Panc1 (cell line): Measurements from ENCODE around the gene GUCY1A1. TPM values are rescaled to one million over a fixed set of nuclear protein-coding genes. Genes with fewer than 3 reads are reported as not detected.

ENCODE experiments used
- ATAC-seq: fragments of 200-7000 bp; cut with Tn5 transposase; 2 replicates; pipeline ENCODE4 v1.9.1; 2020; ENCODE audit warnings: mild to moderate bottlenecking, moderate library complexity
- BruUV-seq: library from RNA; stranded (reverse); fragments of 400-500 nt; replicated peaks from 2 replicates; lab custom pipeline; 2021; lab: Mats Ljungman, UMichigan
- CTCF ChIA-PET: fragments of 300-600 bp; sonication (Branson Sonifier 250); formaldehyde crosslinking; loops from one replicate; lab custom pipeline; 2022; ENCODE audit warnings: antibody characterized with exemption; lab: Charles Lee
- POLR2A ChIA-PET: fragments of 300-600 bp; sonication (Branson Sonifier 250); formaldehyde crosslinking; loops from one replicate; lab custom pipeline; 2022; ENCODE audit warnings: antibody characterized with exemption; lab: Charles Lee
- DNase-seq: peaks from one replicate; pipeline ENCODE4 v3.0.0-alpha.2; 2010; ENCODE audit warnings: low read depth, low spot score
- H3K27ac ChIP-seq: 2 replicates; pipeline ENCODE4 v1.5.1; 2011; ENCODE audit warnings: mild to moderate bottlenecking, low read length, inconsistent platforms
- H3K27me3 ChIP-seq: fragments of 200-500 bp; sonication (Bioruptor generic); 2 replicates; pipeline ENCODE4 v1.6.0; 2014; ENCODE audit warnings: low read length, inconsistent platforms; ENCODE audit not compliant: control insufficient read depth, insufficient read depth
- H3K36me3 ChIP-seq: fragments of 200-500 bp; sonication (Bioruptor generic); 2 replicates; pipeline ENCODE4 v1.5.1; 2014; ENCODE audit warnings: inconsistent platforms, mild to moderate bottlenecking, low read length, moderate library complexity; ENCODE audit not compliant: control insufficient read depth, insufficient read depth
- H3K4me1 ChIP-seq: 2 replicates; pipeline ENCODE4 v1.5.1; 2011; ENCODE audit warnings: inconsistent platforms, mild to moderate bottlenecking, low read length, moderate library complexity; ENCODE audit not compliant: control insufficient read depth, insufficient read depth
- H3K4me3 ChIP-seq, 2 experiments: 2 replicates each; pipeline ENCODE4 v1.5.1; 2011 to 2012; ENCODE audit warnings: low read depth in 2 of 2, low read length in 2 of 2, mild to moderate bottlenecking in 2 of 2, inconsistent platforms in 1 of 2, moderate library complexity in 1 of 2
- H3K9me3 ChIP-seq: fragments of 200-500 bp; sonication (Bioruptor generic); 2 replicates; pipeline ENCODE4 v1.5.1; 2014; ENCODE audit warnings: low read depth, mild to moderate bottlenecking, inconsistent platforms, low read length, moderate library complexity; ENCODE audit not compliant: control insufficient read depth, insufficient read depth
- POLR2AphosphoS5 ChIP-seq: IDR thresholded peaks from 2 replicates; pipeline ENCODE4 v1.6.1; 2012; ENCODE audit warnings: mild to moderate bottlenecking, low read depth, low read length, moderate library complexity
- SIN3A ChIP-seq: IDR thresholded peaks from 2 replicates; pipeline ENCODE4 v1.6.1; 2012; ENCODE audit warnings: low read depth, mild to moderate bottlenecking, low read length, moderate library complexity, borderline replicate concordance; ENCODE audit not compliant: insufficient read depth
- TCF7L2 ChIP-seq: IDR thresholded peaks from 2 replicates; pipeline ENCODE4 v1.6.1; 2011; ENCODE audit warnings: mild to moderate bottlenecking, low read depth, low read length, inconsistent platforms
- in situ Hi-C: cut with HindIII; loops from 2 replicates; pipeline ENCODE4 v1.10.0; 2016; ENCODE audit warnings: low sequenced_read_pairs, low pct_unique_long_range_greater_than_20kb
- intact Hi-C: fragments of 100-400 bp; cut with micrococcal nuclease; formaldehyde crosslinking; loops from one replicate; pipeline ENCODE4 v1.10.0; 2022; ENCODE audit not compliant: unreplicated experiment
- total RNA-seq: library from RNA; stranded (reverse); gene quantifications from one replicate; pipeline ENCODE4 v1.2.1, GENCODE V29; 2021; ENCODE audit not compliant: unreplicated experiment
- TF ChIP-seq, protein P1 (sequence below), 2 experiments: IDR thresholded peaks; 2 replicates each; pipeline ENCODE4 v1.6.1; 2011 to 2012; ENCODE audit warnings: low read depth in 2 of 2, control low read depth in 1 of 2, low read length in 1 of 2, mild to moderate bottlenecking in 1 of 2, moderate library complexity in 1 of 2; ENCODE audit not compliant: insufficient read depth in 1 of 2
- TF ChIP-seq, protein P2 (sequence below): fragments of 450-650 bp; IDR thresholded peaks from 2 replicates; pipeline ENCODE4 v1.5.1; 2017; ENCODE audit warnings: mild to moderate bottlenecking

GUCY1A1 gene
- total RNA-seq, 1 experiment from 2014 or later: 0.57 TPM

- CTCF ChIA-PET: no interaction called here
Measured at GRCh38 chr4:155761916-155762315, 95.3 kb downstream of the GUCY1A1 start.

GRCh38 chr4:155762334-155762733, 95.7 kb downstream of the GUCY1A1 start:
- BruUV-seq: no TSS peak
- H3K4me1 ChIP-seq: no peaks in the 10 kb centered on the region
- H3K27me3 ChIP-seq: no peaks in the 10 kb centered on the region
- CTCF ChIA-PET: no interaction called here
- TF ChIP-seq TCF7L2: no peak
- TF ChIP-seq, protein P1, sequence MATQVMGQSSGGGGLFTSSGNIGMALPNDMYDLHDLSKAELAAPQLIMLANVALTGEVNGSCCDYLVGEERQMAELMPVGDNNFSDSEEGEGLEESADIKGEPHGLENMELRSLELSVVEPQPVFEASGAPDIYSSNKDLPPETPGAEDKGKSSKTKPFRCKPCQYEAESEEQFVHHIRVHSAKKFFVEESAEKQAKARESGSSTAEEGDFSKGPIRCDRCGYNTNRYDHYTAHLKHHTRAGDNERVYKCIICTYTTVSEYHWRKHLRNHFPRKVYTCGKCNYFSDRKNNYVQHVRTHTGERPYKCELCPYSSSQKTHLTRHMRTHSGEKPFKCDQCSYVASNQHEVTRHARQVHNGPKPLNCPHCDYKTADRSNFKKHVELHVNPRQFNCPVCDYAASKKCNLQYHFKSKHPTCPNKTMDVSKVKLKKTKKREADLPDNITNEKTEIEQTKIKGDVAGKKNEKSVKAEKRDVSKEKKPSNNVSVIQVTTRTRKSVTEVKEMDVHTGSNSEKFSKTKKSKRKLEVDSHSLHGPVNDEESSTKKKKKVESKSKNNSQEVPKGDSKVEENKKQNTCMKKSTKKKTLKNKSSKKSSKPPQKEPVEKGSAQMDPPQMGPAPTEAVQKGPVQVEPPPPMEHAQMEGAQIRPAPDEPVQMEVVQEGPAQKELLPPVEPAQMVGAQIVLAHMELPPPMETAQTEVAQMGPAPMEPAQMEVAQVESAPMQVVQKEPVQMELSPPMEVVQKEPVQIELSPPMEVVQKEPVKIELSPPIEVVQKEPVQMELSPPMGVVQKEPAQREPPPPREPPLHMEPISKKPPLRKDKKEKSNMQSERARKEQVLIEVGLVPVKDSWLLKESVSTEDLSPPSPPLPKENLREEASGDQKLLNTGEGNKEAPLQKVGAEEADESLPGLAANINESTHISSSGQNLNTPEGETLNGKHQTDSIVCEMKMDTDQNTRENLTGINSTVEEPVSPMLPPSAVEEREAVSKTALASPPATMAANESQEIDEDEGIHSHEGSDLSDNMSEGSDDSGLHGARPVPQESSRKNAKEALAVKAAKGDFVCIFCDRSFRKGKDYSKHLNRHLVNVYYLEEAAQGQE (IDR thresholded peaks at IDR 0.05; ENCODE audit: insufficient read depth in 1 of 2, low read depth in 2 of 2, low read length in 1 of 2): no peak
- TF ChIP-seq, protein P2, sequence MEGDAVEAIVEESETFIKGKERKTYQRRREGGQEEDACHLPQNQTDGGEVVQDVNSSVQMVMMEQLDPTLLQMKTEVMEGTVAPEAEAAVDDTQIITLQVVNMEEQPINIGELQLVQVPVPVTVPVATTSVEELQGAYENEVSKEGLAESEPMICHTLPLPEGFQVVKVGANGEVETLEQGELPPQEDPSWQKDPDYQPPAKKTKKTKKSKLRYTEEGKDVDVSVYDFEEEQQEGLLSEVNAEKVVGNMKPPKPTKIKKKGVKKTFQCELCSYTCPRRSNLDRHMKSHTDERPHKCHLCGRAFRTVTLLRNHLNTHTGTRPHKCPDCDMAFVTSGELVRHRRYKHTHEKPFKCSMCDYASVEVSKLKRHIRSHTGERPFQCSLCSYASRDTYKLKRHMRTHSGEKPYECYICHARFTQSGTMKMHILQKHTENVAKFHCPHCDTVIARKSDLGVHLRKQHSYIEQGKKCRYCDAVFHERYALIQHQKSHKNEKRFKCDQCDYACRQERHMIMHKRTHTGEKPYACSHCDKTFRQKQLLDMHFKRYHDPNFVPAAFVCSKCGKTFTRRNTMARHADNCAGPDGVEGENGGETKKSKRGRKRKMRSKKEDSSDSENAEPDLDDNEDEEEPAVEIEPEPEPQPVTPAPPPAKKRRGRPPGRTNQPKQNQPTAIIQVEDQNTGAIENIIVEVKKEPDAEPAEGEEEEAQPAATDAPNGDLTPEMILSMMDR: no peak
- TF ChIP-seq POLR2AphosphoS5: no peak
- TF ChIP-seq SIN3A: no peak
- POLR2A ChIA-PET: no interaction called here
- in situ Hi-C loops: no loop called here
- intact Hi-C loops: no loop called here
- DNase-seq: no peak
- no peaks in the 10 kb centered on the region for H3K36me3 ChIP-seq
- no peak for ATAC-seq
- no peak overlapping the region for H3K27ac ChIP-seq
- no peaks in the 10 kb centered on the region for H3K9me3 ChIP-seq
- no peak overlapping the region for H3K4me3 ChIP-seq

More at GRCh38 chr4:155761916-155762315, 95.3 kb downstream of the GUCY1A1 start:
- no peaks in the 10 kb centered on the region for H3K9me3 ChIP-seq
- no peaks in the 10 kb centered on the region for H3K4me1 ChIP-seq
- no peak for TF ChIP-seq TCF7L2
- TF ChIP-seq, protein P2: no peak
- no peak for TF ChIP-seq POLR2AphosphoS5
- no peak for TF ChIP-seq SIN3A
- TF ChIP-seq, protein P1 (IDR thresholded peaks at IDR 0.05; ENCODE audit: insufficient read depth in 1 of 2, low read depth in 2 of 2, low read length in 1 of 2): no peak
- in situ Hi-C loops (no loop called here), intact Hi-C loops (no loop called here)
- no peak for DNase-seq
- no peaks in the 10 kb centered on the region for H3K36me3 ChIP-seq
- POLR2A ChIA-PET: no interaction called here
- no peak overlapping the region for H3K27ac ChIP-seq
- no peaks in the 10 kb centered on the region for H3K27me3 ChIP-seq
- no peak overlapping the region for H3K4me3 ChIP-seq
- no peak for ATAC-seq
- BruUV-seq: no TSS peak
